HEK293 (cell line): ENCODE data around the gene MEAF6.

Experiments
- CTCF ChIA-PET: fragments of 350-600 bp; formaldehyde crosslinking; extraction: SDS; loops from one replicate; lab custom pipeline; 2021; ENCODE audit warnings: antibody characterized with exemption; lab: Yijun Ruan, JAX
- POLR2A ChIA-PET: fragments of 300-600 bp; formaldehyde crosslinking; extraction: SDS; loops from one replicate; lab custom pipeline; 2020; ENCODE audit warnings: antibody characterized with exemption, inconsistent platforms; lab: Yijun Ruan, JAX
- H3K27ac ChIP-seq: fragments of 200-500 bp; sonication (Bioruptor generic); 2 replicates; pipeline ENCODE4 v1.5.1; 2014; ENCODE audit warnings: low read depth, low read length, control low read depth, inconsistent platforms; ENCODE audit errors: extremely low read depth
- H3K36me3 ChIP-seq, 2 experiments: fragments of 200-500 bp in 1 of 2; sonication (Bioruptor generic) in 1 of 2; 1 replicate in 1 of 2; 2 replicates in 1 of 2; pipeline ENCODE4 v1.5.1; 2014 to 2017; ENCODE audit warnings: inconsistent platforms in 2 of 2, low read length in 2 of 2; ENCODE audit not compliant: control insufficient read depth in 2 of 2, insufficient read depth in 1 of 2
- H3K4me1 ChIP-seq: fragments of 200-500 bp; sonication (Bioruptor generic); 2 replicates; pipeline ENCODE4 v1.5.1; 2014; ENCODE audit warnings: mild to moderate bottlenecking, low read length, inconsistent platforms; ENCODE audit not compliant: control insufficient read depth, insufficient read depth
- H3K4me3 ChIP-seq: 2 replicates; pipeline ENCODE4 v1.5.1; 2011; ENCODE audit warnings: low read depth, mild to moderate bottlenecking, control low read depth, low read length, moderate library complexity
- H3K9me3 ChIP-seq: fragments of 200-500 bp; sonication (Bioruptor generic); 2 replicates; pipeline ENCODE4 v1.5.1; 2014; ENCODE audit warnings: low read depth, low read length, inconsistent platforms; ENCODE audit not compliant: control insufficient read depth, insufficient read depth
- ATF2 ChIP-seq: fragments of 450-650 bp; formaldehyde crosslinking; IDR thresholded peaks from 2 replicates; pipeline ENCODE4 v1.5.1; 2016; ENCODE audit warnings: missing biosample characterization, missing genetic modification characterization, low read depth
- FEZF1 ChIP-seq: fragments of 450-650 bp; formaldehyde crosslinking; IDR thresholded peaks from 2 replicates; pipeline ENCODE4 v1.5.1; 2016; ENCODE audit warnings: missing biosample characterization, missing genetic modification characterization
- KLF17 ChIP-seq: fragments of 450-650 bp; formaldehyde crosslinking; IDR thresholded peaks from 2 replicates; pipeline ENCODE4 v1.5.1; 2016; ENCODE audit warnings: missing biosample characterization, missing genetic modification characterization
- SCRT2 ChIP-seq: fragments of 450-650 bp; formaldehyde crosslinking; IDR thresholded peaks from 2 replicates; pipeline ENCODE4 v1.5.1; 2016; ENCODE audit warnings: missing biosample characterization, missing genetic modification characterization
- SP2 ChIP-seq: fragments of 450-650 bp; formaldehyde crosslinking; IDR thresholded peaks from 2 replicates; pipeline ENCODE4 v1.5.1; 2016; ENCODE audit warnings: missing biosample characterization, missing genetic modification characterization
- SP7 ChIP-seq: fragments of 450-650 bp; formaldehyde crosslinking; IDR thresholded peaks from 2 replicates; pipeline ENCODE4 v1.5.1; 2016; ENCODE audit warnings: missing biosample characterization, missing genetic modification characterization
- TCF7L2 ChIP-seq: IDR thresholded peaks from 2 replicates; pipeline ENCODE4 v1.6.1; 2011; ENCODE audit warnings: low read depth, mild to moderate bottlenecking, inconsistent platforms, low read length, moderate library complexity, borderline replicate concordance
- TRIM28 ChIP-seq: IDR thresholded peaks from 2 replicates; pipeline ENCODE4 v1.6.1; 2011; ENCODE audit warnings: low read length, control low read depth, borderline replicate concordance
- ZBTB17 ChIP-seq: fragments of 450-650 bp; formaldehyde crosslinking; IDR thresholded peaks from 2 replicates; pipeline ENCODE4 v1.5.1; 2016; ENCODE audit warnings: missing biosample characterization, missing genetic modification characterization
- ZBTB20 ChIP-seq: fragments of 450-650 bp; formaldehyde crosslinking; IDR thresholded peaks from 2 replicates; pipeline ENCODE4 v1.5.1; 2016; ENCODE audit warnings: missing biosample characterization, missing genetic modification characterization
- ZBTB48 ChIP-seq: fragments of 450-650 bp; formaldehyde crosslinking; IDR thresholded peaks from 2 replicates; pipeline ENCODE4 v1.5.1; 2016; ENCODE audit warnings: missing biosample characterization, missing genetic modification characterization
- ZEB2 ChIP-seq: fragments of 450-650 bp; formaldehyde crosslinking; IDR thresholded peaks from 2 replicates; pipeline ENCODE4 v1.5.1; 2016; ENCODE audit warnings: missing biosample characterization, missing genetic modification characterization
- ZNF132 ChIP-seq: fragments of 450-650 bp; formaldehyde crosslinking; IDR thresholded peaks from 2 replicates; pipeline ENCODE4 v1.5.1; 2017; ENCODE audit warnings: missing biosample characterization, missing genetic modification characterization, borderline replicate concordance
- ZNF280C ChIP-seq: fragments of 450-650 bp; formaldehyde crosslinking; IDR thresholded peaks from 2 replicates; pipeline ENCODE4 v1.5.1; 2016; ENCODE audit warnings: missing biosample characterization, missing genetic modification characterization
- ZNF426 ChIP-seq: fragments of 450-650 bp; formaldehyde crosslinking; IDR thresholded peaks from 2 replicates; pipeline ENCODE4 v1.5.1; 2017; ENCODE audit warnings: missing biosample characterization, missing genetic modification characterization, mild to moderate bottlenecking, inconsistent platforms, moderate library complexity
- ZNF48 ChIP-seq: fragments of 450-650 bp; formaldehyde crosslinking; IDR thresholded peaks from 2 replicates; pipeline ENCODE4 v1.5.1; 2016; ENCODE audit warnings: missing biosample characterization, missing genetic modification characterization
- ZNF514 ChIP-seq: fragments of 450-650 bp; formaldehyde crosslinking; IDR thresholded peaks from 2 replicates; pipeline ENCODE4 v1.5.1; 2016; ENCODE audit warnings: missing biosample characterization, missing genetic modification characterization
- ZNF560 ChIP-seq: fragments of 450-650 bp; formaldehyde crosslinking; IDR thresholded peaks from 2 replicates; pipeline ENCODE4 v1.5.1; 2017; ENCODE audit warnings: missing biosample characterization, missing genetic modification characterization, borderline replicate concordance
- ZNF600 ChIP-seq: fragments of 450-650 bp; formaldehyde crosslinking; IDR thresholded peaks from 2 replicates; pipeline ENCODE4 v1.5.1; 2016; ENCODE audit warnings: missing biosample characterization, missing genetic modification characterization
- ZNF624 ChIP-seq: fragments of 450-650 bp; formaldehyde crosslinking; IDR thresholded peaks from 2 replicates; pipeline ENCODE4 v1.5.1; 2017; ENCODE audit warnings: missing biosample characterization, missing genetic modification characterization
- ZNF654 ChIP-seq: fragments of 450-650 bp; formaldehyde crosslinking; IDR thresholded peaks from 2 replicates; pipeline ENCODE4 v1.5.1; 2016; ENCODE audit warnings: low read depth, missing biosample characterization, missing genetic modification characterization
- ZNF76 ChIP-seq: fragments of 450-650 bp; formaldehyde crosslinking; IDR thresholded peaks from 2 replicates; pipeline ENCODE4; 2016; ENCODE audit warnings: low read depth, missing biosample characterization, missing genetic modification characterization, borderline replicate concordance
- ZSCAN16 ChIP-seq: fragments of 450-650 bp; formaldehyde crosslinking; IDR thresholded peaks from 2 replicates; pipeline ENCODE4 v1.5.1; 2016; ENCODE audit warnings: missing biosample characterization, missing genetic modification characterization
- ZSCAN23 ChIP-seq: fragments of 450-650 bp; formaldehyde crosslinking; IDR thresholded peaks from 2 replicates; pipeline ENCODE4 v1.5.1; 2016; ENCODE audit warnings: missing biosample characterization, missing genetic modification characterization
- TF ChIP-seq, protein P1 (sequence below): fragments of 450-650 bp; formaldehyde crosslinking; IDR thresholded peaks from 2 replicates; pipeline ENCODE4 v1.5.1; 2017; ENCODE audit warnings: missing biosample characterization, missing genetic modification characterization
- TF ChIP-seq, protein P2 (sequence below): fragments of 450-650 bp; formaldehyde crosslinking; IDR thresholded peaks from 2 replicates; pipeline ENCODE4 v1.5.1; 2016; ENCODE audit warnings: missing biosample characterization, missing genetic modification characterization
- TF ChIP-seq, protein P3 (sequence below): fragments of 450-650 bp; formaldehyde crosslinking; IDR thresholded peaks from 2 replicates; pipeline ENCODE4 v1.5.1; 2016; ENCODE audit warnings: missing biosample characterization, missing genetic modification characterization

MEAF6 gene

GRCh38 chr1:37513795-37514349, 694 bp downstream of the MEAF6 start:
- POLR2A ChIA-PET: interaction anchor here (1.1 to 1.8 kb wide), 6 partner anchors 8 to 82 kb away, joined by 3 to 14 read pairs (median 5); partner anchors contain the start of gene GNL2
- no peaks in the 10 kb centered on the region for H3K9me3 ChIP-seq
- CTCF ChIA-PET: interaction anchor here (0.6 to 4.0 kb wide), 23 partner anchors 8 to 810 kb away, joined by 3 to 42 read pairs (median 5); partner anchors contain the start of gene SNIP1
- no peaks in the 10 kb centered on the region for H3K4me1 ChIP-seq
- H3K27ac ChIP-seq: peak overlapping the region; percentile 88; the same call in 1 of the 2 replicates
- peak overlapping the region; percentile 95 for H3K4me3 ChIP-seq
- H3K36me3 ChIP-seq: peaks cover 28 to 38% of the 10 kb centered on the region in 2 experiments
- TF ChIP-seq ZSCAN23 (tag by site-specific recombination): no peak
- TF ChIP-seq ATF2 (tag by site-specific recombination): no peak
- TF ChIP-seq, protein P1, sequence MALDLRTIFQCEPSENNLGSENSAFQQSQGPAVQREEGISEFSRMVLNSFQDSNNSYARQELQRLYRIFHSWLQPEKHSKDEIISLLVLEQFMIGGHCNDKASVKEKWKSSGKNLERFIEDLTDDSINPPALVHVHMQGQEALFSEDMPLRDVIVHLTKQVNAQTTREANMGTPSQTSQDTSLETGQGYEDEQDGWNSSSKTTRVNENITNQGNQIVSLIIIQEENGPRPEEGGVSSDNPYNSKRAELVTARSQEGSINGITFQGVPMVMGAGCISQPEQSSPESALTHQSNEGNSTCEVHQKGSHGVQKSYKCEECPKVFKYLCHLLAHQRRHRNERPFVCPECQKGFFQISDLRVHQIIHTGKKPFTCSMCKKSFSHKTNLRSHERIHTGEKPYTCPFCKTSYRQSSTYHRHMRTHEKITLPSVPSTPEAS (tag by site-specific recombination): no peak
- TF ChIP-seq ZBTB17 (tag by site-specific recombination): no peak
- TF ChIP-seq SP2 (tag by site-specific recombination): peak; percentile 3; the same call in 1 of the 2 replicates
- TF ChIP-seq, protein P2, sequence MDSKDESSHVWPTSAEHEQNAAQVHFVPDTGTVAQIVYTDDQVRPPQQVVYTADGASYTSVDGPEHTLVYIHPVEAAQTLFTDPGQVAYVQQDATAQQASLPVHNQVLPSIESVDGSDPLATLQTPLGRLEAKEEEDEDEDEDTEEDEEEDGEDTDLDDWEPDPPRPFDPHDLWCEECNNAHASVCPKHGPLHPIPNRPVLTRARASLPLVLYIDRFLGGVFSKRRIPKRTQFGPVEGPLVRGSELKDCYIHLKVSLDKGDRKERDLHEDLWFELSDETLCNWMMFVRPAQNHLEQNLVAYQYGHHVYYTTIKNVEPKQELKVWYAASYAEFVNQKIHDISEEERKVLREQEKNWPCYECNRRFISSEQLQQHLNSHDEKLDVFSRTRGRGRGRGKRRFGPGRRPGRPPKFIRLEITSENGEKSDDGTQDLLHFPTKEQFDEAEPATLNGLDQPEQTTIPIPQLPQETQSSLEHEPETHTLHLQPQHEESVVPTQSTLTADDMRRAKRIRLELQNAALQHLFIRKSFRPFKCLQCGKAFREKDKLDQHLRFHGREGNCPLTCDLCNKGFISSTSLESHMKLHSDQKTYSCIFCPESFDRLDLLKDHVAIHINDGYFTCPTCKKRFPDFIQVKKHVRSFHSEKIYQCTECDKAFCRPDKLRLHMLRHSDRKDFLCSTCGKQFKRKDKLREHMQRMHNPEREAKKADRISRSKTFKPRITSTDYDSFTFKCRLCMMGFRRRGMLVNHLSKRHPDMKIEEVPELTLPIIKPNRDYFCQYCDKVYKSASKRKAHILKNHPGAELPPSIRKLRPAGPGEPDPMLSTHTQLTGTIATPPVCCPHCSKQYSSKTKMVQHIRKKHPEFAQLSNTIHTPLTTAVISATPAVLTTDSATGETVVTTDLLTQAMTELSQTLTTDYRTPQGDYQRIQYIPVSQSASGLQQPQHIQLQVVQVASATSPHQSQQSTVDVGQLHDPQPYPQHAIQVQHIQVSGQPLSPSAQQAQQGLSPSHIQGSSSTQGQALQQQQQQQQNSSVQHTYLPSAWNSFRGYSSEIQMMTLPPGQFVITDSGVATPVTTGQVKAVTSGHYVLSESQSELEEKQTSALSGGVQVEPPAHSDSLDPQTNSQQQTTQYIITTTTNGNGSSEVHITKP (tag by site-specific recombination): peak; percentile 84
- no peak for TF ChIP-seq TRIM28
- no peak for TF ChIP-seq ZNF514 (tag by site-specific recombination)
- TF ChIP-seq ZEB2 (tag by site-specific recombination): 0 out of 2 replicates have a peak, but pooled peaks have one; percentile 15
- no peak for TF ChIP-seq ZNF624
- TF ChIP-seq ZNF76 (tag by site-specific recombination): no peak
- no peak for TF ChIP-seq ZSCAN16
- TF ChIP-seq ZNF48 (tag by site-specific recombination): no peak
- no peak for TF ChIP-seq ZNF132 (tag by site-specific recombination)
- peak; percentile 75 for TF ChIP-seq ZNF600 (tag by site-specific recombination)
- TF ChIP-seq TCF7L2: no peak
- no peak for TF ChIP-seq ZNF426 (tag by site-specific recombination)
- TF ChIP-seq ZNF654 (tag by site-specific recombination): no peak
- peak; percentile 81 for TF ChIP-seq ZBTB20 (tag by site-specific recombination)
- TF ChIP-seq, protein P3, sequence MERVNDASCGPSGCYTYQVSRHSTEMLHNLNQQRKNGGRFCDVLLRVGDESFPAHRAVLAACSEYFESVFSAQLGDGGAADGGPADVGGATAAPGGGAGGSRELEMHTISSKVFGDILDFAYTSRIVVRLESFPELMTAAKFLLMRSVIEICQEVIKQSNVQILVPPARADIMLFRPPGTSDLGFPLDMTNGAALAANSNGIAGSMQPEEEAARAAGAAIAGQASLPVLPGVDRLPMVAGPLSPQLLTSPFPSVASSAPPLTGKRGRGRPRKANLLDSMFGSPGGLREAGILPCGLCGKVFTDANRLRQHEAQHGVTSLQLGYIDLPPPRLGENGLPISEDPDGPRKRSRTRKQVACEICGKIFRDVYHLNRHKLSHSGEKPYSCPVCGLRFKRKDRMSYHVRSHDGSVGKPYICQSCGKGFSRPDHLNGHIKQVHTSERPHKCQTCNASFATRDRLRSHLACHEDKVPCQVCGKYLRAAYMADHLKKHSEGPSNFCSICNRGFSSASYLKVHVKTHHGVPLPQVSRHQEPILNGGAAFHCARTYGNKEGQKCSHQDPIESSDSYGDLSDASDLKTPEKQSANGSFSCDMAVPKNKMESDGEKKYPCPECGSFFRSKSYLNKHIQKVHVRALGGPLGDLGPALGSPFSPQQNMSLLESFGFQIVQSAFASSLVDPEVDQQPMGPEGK (tag by site-specific recombination): peak; percentile 67
- no peak for TF ChIP-seq SCRT2 (tag by site-specific recombination)
- no peak for TF ChIP-seq ZNF280C (tag by site-specific recombination)
- 0 out of 2 replicates have a peak, but pooled peaks have one; percentile 27 for TF ChIP-seq KLF17 (tag by site-specific recombination)
- peak; percentile 55 for TF ChIP-seq ZBTB48 (tag by site-specific recombination)
- TF ChIP-seq FEZF1 (tag by site-specific recombination): no peak
- TF ChIP-seq SP7 (tag by site-specific recombination): no peak
- no peak for TF ChIP-seq ZNF560 (tag by site-specific recombination)
